Stimulated activated CD4-positive, alpha-beta T cell treated with anti-CD3 and anti-CD28 coated beads, Interleukin-1b, Interleukin-23, amount 100 ng/mL, for 24 hours (primary cell): ENCODE results near the gene RUSF1.
A peak's percentile ranks its signal among the peaks of the same experiment; 100 is the strongest.
"Not testable (repeated sequence)": the region's sequence is repeated elsewhere in the genome, so short reads cannot be mapped to it uniquely, and the experiment has no call there.

Source experiments
- DNase-seq, 4 experiments: peaks; one replicate each; pipeline ENCODE4 v3.0.0-alpha.2; 2020; ENCODE audit warnings: low read depth in 4 of 4, low spot score in 1 of 4

The RUSF1 gene

DNA sequence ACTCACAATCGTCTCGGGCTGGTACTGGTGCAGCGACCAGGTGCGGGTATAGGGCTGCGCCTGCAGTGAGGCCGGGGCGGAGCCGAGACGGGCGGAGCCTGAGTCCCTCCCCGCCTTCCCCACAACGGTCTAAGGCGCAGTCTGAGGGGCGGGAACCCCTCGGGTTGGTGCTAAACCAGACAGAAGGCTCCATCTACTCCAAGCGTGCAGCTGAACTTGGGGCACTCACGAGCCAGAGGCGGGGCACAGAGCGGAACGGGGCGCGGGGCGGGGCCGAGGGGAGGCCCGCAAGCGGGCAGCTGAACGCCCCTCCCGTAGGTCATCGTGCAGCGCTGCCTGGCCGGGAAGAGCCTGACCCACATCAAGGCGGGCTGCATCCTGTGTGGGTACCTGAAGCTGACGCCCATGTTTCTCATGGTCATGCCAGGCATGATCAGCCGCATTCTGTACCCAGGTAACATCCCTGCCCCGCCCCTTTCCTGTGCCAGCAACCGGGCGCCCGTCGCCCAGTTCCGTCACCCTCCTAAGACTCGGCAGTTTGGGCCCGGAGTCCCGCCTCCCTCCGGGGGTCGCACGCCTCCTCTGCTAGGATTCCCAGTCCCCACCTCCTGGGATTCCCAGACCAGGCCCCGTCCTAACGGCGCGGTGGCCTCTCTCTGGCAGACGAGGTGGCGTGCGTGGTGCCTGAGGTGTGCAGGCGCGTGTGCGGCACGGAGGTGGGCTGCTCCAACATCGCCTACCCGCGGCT, 20.3 kb downstream of the RUSF1 start:
- peak in 3 of 4 experiments; percentile 25 to 48 (median 30) for DNase-seq

DNA sequence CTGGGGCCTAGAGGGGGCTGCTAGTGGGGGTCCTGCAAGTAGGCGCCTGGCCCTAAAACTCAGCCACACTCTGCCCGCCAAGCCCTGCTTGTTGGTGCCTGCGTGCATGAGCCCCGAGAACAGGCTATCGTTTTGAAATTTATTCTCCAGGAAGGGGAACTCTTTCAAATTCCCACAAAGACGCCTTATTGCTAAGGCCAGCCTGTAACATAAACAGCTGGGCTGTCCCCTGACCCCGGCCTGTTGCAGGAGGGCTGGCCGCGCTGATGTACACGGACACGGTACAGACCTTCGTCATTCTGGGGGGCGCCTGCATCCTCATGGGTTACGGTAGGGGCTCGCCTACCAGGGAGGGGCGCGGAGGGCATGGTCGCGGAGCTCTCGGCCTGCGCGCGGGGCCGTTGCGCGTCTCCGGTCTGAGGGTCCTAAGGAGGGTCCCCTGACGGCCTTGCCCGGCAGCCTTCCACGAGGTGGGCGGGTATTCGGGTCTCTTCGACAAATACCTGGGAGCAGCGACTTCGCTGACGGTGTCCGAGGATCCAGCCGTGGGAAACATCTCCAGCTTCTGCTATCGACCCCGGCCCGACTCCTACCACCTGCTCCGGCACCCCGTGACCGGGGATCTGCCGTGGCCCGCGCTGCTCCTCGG, 21.0 kb downstream of the RUSF1 start:
- DNase-seq: no peak

DNA sequence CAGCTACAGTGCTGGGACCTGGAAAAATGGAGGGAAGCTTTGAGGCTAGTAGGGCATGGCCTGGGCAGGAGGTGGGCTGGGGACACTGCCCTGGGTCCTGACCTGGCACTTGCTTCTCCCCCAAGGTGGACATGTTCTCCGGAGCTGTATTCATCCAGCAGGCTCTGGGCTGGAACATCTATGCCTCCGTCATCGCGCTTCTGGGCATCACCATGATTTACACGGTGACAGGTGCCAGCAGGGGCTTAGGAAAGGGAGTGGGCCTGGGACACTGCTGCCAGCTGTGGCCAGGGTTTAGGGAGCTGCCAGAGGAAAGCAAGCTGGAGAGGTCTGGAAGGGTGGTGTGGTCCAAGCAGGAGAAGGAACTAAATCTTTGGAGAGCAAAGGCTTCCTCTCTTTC, 22.1 kb downstream of the RUSF1 start:
- no peak for DNase-seq

DNA sequence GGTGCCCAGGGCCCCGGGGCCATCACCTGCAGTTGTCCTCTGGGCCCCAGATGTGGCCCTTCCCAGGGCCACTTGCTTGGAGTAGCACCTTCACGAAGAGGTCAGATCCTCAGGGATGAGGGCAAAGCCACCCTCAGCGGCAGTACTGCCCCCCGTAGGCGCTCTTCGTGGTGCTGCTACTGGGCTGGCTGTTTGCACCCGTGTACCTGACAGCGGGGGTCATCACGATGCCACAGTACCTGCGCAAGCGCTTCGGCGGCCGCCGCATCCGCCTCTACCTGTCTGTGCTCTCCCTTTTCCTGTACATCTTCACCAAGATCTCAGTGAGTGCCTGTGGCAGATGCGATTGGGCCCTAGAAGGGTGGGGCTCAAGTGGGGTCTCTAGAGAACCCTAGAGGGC, 22.6 kb downstream of the RUSF1 start:
- no peak for DNase-seq

DNA sequence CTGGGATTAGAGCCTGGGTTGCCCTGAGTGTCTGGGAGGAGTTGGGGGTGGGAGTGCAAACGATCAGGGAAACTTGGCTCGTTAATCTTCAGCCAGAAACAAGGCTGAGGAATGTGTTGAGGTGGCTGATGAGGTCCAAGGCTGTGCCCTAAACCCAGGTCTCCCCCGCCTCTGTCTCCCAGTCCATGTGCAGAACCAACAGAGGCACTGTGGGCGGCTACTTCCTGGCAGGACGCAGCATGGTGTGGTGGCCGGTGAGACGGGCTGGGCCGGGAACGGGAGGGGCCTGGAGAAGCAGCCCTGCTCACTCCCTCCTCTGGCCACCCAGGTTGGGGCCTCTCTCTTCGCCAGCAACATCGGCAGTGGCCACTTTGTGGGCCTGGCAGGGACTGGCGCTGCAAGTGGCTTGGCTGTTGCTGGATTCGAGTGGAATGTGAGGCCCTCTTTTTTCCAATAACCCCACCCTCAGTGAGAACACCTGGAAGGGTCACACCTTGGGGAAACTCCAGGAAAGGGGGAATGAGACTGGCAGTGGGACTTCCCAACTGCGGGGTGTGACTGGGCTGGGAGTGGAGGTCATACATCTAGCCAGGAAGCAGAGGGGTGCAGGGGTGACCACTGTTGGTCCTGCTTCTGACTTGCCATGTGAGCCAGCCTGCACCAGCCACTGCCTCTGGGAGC, 23.6 kb downstream of the RUSF1 start:
- no peak for DNase-seq

DNA sequence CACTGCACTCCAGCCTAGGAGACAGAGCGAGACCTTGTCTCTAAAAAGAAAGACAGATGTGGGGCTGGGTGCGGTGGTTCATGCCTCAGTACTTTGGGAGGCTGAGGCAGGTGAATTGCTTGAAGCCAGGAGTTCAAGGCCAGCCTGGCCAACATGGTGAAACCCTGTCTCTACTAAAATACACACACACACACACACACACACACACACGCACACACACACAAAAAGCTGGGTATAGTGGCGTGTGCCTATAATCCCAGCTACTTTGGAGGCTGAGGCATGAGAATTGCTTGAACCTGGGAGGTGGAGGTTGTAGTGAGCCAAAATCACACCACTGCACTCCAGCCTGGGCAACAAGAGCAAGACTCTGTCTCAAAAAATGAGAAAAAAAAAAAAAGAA, 24.1 kb downstream of the RUSF1 start:
- not testable (repeated sequence) for DNase-seq

DNA sequence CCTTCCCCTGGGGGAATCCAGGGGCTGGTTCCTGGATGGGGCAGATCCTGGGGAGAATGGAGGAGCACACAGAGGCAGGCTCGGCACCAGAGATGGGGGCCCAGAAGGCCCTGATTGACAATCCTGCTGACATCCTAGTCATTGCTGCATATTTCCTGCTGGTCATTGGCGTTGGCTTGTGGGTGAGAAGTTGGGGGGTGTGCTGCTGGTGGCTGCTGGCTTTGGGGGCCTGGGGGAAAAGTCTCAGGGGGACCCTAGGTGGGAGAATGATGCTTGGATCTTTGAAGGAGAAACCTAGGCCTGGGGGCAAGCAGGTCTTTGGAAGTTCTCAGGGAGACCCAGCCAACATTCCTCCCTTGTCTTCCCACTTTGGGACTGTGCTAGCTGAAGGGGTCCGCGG, 25.1 kb downstream of the RUSF1 start, which contains the start of gene SLC5A2:
Gene SLC5A2 (plus strand): TSS at position 43 of the 400 bp plus-strand sequence. CDS start 14 bp downstream, at position 57.
- DNase-seq: no peak

DNA sequence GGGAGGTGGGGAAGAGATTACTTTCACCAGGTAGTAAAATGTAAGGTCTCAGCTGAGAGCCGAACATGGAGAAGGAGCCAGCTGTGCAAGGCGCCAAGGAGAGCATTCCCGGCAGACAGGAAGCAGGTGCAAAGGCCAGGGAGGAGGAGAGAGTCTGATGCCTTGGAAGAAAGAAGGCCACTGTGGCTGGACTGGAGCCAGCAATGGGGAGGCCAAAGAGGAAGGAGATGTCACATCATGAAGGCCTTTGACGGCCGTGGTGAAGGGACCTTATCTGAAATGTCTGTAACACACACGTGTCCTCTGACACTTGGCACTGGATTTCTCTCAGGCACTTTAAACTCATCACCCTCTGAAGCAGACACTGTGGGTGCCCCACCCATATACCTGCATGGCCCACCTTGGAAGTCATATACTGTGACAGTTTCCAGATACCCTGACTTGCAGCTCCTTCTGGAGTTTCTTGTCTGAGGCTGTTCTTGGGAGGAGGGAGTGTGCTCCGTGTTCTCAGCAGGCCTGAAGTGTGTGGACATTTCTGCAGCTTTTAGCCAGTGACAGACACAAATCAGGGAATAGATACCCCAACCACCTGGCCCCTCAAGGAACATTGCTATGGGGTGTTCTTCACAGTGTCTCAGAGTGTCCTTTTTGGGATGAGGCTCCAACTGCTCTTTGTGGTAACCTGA, 27.2 kb downstream of the RUSF1 start:
- DNase-seq: no peak

DNA sequence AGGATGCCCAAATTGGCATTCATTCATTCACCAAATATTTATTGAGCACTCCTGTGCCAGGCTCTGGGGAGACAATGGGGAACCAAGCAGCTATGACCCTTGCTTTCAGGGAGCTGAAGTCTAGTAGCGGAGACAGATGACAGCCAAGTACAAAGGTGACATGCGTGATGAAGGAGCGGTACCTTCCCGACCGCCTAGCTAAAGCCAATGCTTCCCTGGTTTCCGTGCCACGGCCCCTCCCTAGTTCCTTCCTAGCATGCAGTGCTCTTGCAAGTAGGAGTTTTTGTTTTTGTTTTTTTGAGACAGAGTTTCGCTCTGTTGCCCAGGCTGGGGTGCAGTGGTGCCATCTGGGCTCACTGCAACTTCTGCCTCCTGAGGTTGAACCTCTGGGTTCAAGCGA, 28.4 kb downstream of the RUSF1 start:
- no peak for DNase-seq

DNA sequence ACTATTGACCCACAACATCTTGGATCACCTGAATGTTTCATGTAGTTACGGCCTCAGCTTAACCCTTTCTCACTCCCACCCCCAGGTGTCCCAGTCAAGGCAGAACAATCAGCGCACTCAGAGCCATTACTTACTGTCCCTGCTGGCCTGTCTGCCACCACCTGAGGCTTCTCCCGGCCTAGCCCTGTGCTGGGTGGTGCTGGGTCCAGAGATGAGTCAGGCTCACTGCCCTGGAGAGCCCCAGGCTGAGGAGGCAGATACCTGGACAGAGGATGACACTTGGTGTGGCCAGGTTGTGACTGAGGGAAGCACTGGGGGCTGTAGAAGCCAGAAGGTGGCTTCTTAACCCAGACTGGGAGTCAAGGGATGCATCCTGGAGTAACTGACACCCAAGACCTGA, 29.2 kb downstream of the RUSF1 start:
- no peak for DNase-seq

DNA sequence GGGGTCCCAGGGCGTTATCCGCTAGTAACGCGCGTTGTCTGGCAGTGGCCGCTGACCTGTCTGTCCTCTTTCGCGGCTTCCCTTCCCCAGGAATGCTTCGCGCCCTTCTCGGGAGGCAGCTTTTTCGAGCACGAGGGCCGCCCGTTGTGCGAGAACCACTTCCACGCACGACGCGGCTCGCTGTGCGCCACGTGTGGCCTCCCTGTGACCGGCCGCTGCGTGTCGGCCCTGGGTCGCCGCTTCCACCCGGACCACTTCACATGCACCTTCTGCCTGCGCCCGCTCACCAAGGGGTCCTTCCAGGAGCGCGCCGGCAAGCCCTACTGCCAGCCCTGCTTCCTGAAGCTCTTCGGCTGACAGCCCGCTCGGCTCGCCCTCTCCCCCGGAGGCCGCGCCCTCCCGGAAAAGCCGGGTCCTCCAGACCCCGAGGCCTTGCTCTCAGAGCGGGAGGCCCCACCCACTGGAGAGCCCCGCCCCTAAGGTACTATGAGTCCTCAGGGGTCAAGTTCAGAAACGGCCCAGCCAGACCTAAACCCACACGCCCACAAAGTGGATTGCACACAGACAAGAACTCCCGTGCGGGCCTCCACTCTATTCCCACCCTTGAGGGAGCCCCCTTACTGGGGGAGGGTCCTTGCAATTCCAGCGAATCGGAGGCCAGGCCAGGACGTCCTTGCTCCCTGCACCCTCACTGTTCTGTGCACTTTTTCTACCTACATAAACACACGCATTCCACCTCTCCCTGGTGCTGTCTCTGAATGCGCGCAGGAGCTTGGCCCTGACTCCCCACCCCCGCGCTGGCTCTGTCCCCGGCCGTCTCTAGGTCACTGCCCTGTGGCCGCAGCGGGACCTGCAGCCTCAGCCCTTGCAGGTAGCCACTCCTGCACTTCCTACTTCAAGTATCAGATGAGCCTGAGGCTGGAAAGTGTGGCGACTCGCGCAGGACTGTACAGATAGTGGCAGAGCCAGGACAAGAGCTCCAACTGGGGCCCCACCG, 30.7 kb downstream of the RUSF1 start:
- no peak for DNase-seq

DNA sequence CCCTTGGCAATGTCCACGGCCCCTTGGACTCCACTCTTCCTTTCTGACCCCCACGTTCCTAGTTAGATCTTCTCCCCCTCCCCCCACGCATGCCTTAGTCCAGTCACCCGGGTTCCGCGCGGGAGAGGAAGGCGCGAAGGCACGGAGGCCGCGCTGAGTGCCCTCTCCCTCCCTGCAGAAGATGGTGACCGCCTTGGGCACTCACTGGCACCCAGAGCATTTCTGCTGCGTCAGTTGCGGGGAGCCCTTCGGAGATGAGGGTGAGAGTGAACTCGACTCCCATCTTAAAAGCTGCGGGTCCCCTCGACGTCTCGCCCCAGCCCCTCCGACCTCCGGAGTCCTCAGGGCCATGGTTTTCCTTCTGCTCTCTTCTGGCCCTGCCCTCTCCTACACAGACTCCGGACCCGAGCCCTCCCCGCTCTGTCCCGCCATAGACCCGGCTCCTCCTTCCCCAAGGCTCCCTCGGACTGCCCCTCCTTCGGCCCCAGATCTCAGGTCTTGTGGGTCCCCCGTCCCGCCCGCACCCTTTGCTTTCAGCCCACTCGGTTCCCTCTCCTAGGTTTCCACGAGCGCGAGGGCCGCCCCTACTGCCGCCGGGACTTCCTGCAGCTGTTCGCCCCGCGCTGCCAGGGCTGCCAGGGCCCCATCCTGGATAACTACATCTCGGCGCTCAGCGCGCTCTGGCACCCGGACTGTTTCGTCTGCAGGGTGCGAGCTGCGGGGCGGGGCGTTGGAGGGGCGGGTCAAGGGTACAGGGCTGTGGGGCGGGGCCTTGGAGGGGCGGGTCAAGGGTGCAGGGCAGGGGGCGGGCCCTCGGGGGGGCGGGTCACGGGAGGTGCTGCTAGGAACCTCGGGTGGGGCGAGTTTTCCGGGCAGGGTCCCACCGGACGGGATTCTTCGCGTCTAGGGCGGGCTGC, 31.6 kb downstream of the RUSF1 start:
- DNase-seq: peak; percentile 80 to 92 (median 84)

DNA sequence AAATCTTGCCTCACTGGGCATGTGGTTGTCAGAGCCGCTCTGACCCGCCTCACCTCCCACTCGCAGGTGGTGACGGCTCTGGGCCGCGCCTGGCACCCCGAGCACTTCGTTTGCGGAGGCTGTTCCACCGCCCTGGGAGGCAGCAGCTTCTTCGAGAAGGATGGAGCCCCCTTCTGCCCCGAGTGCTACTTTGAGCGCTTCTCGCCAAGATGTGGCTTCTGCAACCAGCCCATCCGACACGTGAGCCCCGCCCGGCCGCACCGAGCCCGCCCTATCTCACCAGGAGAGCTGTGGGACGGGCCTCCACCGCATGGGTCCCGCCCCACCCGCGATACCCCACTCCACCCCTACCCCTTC, 32.3 kb downstream of the RUSF1 start:
- no peak for DNase-seq

DNA sequence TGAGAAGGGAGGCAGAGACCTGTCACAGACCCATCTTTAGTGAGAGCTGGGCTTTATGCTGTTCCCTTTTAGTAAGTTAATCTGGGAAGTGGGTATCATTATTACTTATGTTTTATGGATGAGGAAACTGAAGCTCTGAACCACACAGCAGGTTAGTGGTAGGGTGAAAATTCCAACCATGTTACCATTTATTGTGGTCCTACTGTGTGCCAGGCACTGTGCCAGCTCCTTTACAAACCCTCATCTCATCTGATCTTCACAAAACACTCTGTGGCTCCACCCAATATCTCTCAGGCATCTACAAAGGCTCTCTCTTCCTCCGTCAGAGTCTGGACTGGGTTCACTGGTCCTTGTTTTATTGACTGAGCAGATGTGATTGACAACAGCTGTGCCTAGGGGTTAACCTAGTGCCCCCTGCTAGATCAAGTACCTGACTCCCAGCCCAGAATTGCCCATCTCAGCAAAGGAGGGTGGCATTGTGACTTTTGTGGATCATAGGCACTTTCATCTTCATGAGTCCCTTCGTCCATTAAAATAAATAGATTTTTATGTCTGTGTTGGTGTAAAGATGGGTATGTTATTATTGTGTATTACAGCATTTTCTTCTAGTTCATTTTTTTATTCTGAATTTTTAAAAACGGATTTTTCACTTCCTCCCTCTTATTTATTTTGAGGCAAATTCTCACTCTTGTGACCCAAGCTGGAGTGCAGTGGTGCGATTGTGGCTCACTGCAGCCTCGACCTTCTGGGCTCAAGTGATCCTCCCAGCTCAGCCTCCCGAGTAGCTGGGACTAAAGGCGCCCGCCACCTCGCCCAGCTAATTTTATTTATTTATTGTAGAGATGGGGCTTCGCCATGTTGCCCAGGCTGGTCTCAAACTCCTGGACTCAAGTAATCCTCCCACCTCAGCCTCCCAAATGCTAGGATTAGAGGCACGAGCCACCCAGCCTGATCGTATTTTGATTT, 33.1 kb downstream of the RUSF1 start:
- no peak for DNase-seq

DNA sequence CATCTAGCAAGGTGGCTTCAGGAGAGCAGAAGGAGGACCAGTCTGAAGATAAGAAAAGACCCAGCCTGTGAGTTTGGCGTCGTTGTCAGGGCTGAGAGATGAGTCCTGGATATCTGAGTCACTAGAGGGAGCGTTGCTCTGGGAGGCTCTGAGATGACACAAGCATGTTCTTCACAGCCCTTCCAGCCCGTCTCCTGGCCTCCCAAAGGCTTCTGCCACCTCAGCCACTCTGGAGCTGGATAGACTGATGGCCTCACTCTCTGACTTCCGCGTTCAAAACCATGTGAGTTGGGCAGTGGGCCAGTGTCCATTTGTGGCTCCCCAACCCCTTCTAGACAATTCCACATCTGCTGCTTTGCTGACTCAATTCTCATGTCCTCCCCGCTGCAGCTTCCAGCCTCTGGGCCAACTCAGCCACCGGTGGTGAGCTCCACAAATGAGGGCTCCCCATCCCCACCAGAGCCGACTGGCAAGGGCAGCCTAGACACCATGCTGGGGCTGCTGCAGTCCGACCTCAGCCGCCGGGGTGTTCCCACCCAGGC, 33.9 kb downstream of the RUSF1 start:
- DNase-seq: no peak

DNA sequence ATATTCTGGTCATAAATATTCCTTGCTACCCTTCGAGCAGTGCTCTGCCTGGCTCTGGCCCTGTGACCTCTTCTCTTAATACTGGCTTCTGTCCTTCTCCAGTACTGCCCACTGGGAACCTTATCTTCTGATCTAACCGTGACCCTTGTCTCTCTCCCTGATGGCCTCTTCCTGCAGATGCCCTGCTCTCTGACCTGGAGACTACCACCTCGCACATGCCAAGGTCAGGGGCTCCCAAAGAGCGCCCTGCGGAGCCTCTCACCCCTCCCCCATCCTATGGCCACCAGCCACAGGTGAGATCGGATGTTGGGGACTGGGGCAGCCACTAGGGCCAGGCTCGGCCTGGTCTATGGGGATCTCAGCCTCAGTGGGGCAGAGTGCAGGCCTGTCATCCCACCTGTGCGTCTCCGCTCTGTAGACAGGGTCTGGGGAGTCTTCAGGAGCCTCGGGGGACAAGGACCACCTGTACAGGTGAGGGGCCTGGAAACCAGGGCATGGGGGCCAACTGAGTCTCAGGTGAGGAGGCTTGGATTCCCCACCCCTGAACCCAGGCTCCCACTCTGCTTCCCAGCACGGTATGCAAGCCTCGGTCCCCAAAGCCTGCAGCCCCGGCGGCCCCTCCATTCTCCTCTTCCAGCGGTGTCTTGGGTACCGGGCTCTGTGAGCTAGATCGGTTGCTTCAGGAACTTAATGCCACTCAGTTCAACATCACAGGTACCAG, 34.8 kb downstream of the RUSF1 start:
- DNase-seq: no peak

DNA sequence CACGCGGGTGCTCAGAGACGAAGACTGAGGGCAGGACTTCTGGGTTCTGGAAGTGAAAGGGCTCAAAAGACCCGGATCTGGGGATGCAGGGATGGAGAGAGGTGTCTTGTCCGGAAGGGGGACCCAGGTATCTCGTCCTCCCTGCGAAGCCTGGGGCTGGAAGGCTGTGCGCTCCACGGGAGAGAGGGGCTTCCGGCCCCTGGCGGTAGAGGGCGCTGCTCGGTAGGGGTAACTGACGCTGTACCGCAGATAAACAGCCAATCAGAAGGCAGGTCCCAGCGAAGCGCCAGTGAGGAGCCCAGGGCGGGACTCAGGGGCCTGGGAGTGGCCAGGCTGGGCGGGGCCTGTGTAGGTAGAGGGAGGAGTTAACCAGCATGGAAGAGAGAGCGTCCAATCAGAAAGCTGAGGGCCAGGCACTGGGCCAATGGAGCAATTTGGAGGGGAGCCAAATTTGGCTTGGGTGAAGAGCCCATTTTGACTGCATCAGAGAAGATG, 35.4 kb downstream of the RUSF1 start:
- DNase-seq: peak in 1 of 4 experiments; percentile 12
